SW 1271 (cell line): ENCODE results near the gene TEX54.
A peak's percentile ranks its signal among the peaks of the same experiment; 100 is the strongest.
"Not testable (repeated sequence)": the region's sequence is repeated elsewhere in the genome, so short reads cannot be mapped to it uniquely, and the experiment has no call there.

Source experiments
- DNase-seq, 2 experiments: peaks; one replicate each; lab custom pipeline; 2025; lab: John Stamatoyannopoulos, UW

The TEX54 gene

DNA sequence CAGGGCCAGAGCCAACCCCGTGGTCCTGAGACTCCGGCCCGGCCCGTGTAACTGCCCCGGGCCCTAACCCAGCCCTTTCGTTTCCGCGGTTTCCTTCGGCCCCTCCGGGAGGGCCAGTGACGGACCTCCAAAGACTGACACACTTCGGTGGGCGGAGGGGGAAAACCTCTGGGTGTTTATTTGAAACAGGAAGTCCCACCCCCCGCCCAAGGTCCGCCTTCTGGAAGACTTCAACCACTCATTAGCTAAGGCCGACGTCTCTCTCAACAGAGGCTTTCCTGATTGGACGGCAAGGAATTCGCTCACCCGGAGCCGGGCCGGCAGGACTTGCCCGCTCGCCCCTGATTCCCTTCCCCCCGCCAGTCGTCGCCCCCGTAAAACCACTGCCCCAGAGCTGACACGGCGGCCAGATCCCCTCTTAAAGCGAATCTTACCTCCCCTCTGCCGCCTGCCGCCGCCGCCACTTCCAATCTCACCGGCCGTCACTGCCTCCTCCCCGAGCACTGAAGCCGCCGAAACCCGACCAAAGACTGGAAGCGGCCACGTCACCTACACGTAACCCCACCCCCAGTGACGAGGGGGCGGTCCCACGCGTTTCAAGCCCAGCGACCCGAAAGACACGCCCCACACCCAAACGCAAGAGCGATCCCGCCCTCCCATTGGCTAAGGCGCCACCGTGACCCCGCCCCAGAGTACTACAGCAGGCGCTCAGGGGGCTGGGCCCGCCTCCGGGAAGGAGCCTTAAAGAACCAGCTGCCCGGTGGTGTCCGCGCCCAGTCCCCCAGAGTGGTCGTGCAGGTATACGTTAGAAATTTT is 913 bp downstream of the TEX54 start, which contains the start of gene STX5:
TSS of gene STX5 (minus strand) at position 532 of the 816 bp plus-strand sequence. CDS start 808 bp downstream, outside the sequence.
- DNase-seq: peak; percentile 92 to 98

GRCh38 chr11:62830904-62831519 is 1.6 kb downstream of the TEX54 start:
- DNase-seq: no peak

DNA sequence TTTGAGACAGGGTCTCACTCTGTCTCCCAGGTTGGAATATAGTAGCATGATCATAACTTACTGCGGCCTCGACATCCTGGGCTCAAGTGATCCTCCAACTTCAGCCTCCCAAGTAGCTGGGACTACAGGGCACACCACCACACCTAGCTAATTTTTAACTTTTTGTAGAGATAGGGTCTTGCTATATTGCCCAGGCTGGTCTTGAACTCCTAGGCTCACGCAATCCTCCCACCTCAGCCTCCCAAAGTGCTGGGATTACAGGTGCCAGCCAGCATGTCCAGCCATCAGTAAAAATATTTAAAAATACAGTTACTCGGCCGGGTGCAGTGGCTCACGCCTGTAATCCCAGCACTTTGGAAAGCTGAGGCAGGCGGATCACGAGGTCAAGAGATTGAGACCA is 4.5 kb downstream of the TEX54 start:
- DNase-seq: not testable (repeated sequence)

- no peak for DNase-seq
These were observed 9.0 kb downstream of the TEX54 start for GRCh38 chr11:62823677-62824076.

DNA sequence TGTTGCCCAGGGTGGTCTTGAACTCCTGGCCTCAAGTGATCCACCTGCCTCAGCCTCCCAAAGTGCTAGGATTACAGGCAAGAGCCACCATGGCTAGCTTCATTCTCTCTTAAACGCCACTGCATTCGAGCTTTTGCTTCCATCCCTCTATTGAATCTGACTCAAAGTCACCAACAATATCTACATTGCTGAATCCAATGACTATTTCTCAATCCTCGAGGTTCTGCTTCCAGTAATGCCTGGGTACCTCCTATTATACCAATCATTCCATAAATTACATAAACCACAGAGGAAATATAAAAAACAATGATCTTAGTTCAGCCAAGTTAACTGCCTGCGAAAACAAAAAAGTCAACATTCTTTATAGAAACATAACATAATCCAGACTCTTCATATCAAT is 15.5 kb downstream of the TEX54 start:
- no peak for DNase-seq

GRCh38 chr11:62816557-62816956 is 16.1 kb downstream of the TEX54 start:
- no peak for DNase-seq

- no peak for DNase-seq
These were observed 21.0 kb downstream of the TEX54 start for GRCh38 chr11:62811659-62812058.

DNA sequence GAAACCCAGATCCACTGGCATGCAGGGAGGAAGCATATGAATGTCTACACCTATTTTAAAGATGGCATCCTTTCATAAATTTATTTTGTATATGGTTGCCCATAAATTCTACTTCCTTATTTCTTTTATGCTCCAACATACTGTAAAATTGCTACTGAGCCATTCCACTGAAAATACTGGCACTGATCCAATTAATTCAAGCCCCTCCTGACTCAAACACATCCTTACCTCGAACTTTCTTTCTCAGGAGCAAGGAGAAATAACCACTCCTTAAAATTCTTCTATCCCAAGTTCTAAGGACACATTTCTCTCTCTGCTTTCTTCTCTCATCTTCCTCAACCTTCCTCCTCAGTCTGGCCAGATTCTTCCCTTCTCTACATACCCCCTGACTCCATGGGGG is 21.9 kb downstream of the TEX54 start:
- DNase-seq: no peak

DNA sequence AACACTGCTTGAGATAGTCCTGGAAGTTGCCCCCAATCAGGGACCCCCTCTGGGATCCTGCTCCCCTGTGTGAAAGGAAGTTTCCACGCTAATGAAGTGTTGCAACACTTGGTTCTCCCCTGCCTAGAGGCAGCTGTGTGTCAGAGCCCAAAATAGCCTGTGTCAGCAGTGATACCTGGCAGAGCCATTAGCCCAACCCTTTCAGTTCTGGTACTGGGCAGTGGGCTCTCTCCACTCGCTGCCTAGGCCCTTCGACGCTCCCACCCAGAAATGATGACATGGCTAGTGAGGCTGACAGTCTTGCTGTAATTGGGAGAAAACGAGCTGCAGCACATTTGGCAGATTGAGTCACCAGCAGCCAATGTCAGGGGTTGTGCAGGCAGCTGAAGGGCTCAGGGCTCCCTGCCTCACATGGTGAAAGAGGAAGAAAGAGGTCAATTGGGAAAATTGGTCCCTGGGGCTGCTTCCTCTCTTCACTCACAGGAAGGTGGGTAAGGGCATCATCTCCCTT is 26.0 kb downstream of the TEX54 start:
- DNase-seq: no peak

GRCh38 chr11:62805961-62806441 is 26.6 kb downstream of the TEX54 start:
- no peak for DNase-seq

DNA sequence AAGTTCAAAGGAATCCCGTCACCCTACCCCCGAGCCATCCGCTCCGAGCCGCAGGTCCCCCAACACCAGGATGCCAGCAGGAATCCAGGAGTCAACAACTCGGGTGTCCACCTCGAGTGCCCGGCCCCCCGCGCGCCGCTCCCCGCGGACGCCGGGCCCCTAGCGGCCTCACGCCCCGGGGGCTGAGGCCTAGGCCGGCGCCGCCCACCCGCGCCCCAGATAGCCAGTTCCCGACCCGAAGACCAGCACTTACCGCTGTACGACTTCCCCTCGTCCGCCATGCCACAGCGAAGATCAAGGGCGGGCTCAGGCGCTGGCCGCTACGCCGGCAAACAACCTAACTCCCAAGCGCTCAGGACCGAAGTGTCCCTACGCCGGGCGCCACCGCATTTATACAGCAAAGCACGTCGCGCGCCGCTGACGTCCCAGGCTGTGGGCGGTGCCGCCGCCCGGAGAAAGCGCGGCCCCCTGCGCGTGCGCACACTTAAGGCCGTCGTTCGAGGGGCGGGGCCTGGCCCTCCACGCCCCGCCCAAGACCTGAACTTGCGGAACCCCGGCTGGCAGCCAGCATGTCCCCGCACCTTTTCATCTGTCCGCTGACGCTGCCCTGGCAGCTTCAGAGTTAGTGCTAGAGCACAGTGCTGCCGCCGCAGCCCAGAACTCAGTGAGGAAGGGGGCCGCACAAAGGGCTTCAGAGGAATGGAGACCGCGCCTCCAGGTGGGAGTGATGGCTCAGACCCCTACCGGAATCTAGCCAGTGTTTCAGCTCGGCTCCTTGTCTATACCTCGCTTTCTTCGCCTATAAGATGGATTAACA is 27.4 kb downstream of the TEX54 start, which contains the start of gene NXF1:
TSS of gene NXF1 (minus strand) at position 365 of the 817 bp plus-strand sequence. CDS start at position 281, 84 bp downstream.
- peak; percentile 55 to 91 for DNase-seq

- DNase-seq: peak in 1 of 2 experiments; percentile 11
These were observed 28.1 kb downstream of the TEX54 start for GRCh38 chr11:62804310-62805075.

- no peak for DNase-seq
These were observed 31.6 kb downstream of the TEX54 start for GRCh38 chr11:62801071-62801470.

GRCh38 chr11:62799486-62799885 is 33.2 kb downstream of the TEX54 start:
- DNase-seq: no peak

- no peak for DNase-seq
These were observed 36.4 kb downstream of the TEX54 start for GRCh38 chr11:62796281-62796680.

- DNase-seq: no peak
These were observed 38.4 kb downstream of the TEX54 start for GRCh38 chr11:62794201-62794775.

- DNase-seq: no peak
These were observed 40.5 kb downstream of the TEX54 start for GRCh38 chr11:62792202-62792575.

- DNase-seq: peak; percentile 55 to 78
These were observed 41.0 kb downstream of the TEX54 start, which contains the start of gene TMEM223 for GRCh38 chr11:62791501-62792201. TSS of gene TMEM223 (minus strand) at chr11:62792006. CDS start at chr11:62791994, 12 bp downstream.

DNA sequence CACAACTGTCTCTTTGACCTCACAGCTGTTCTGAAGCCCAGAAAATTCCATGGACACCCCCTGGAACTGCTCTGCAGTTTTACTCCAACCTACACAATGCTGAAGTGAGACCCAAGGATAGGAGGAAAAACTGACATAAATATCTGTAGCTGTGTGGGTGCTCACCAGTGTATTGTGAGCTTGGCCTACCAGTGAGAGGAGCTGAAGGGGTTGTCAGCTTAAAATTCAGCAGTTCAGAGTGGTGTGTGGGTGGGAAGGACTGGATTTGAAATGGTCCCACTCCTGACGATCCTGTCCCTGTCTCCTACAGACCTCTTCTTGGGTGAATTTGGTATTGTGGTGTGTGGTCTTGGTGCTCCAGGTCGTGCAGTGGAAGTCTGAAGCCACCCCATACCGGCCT is 43.1 kb downstream of the TEX54 start:
- DNase-seq: no peak

GRCh38 chr11:62788991-62789390 is 43.6 kb downstream of the TEX54 start:
- no peak for DNase-seq
